ENCODE measurements around the gene POLDIP2. TPM values are rescaled to one million over a fixed set of nuclear protein-coding genes. Genes with fewer than 3 reads are reported as not detected.

Gene POLDIP2
- total RNA-seq, 1 experiment from 2014 or later = 82.7 TPM

DNA sequence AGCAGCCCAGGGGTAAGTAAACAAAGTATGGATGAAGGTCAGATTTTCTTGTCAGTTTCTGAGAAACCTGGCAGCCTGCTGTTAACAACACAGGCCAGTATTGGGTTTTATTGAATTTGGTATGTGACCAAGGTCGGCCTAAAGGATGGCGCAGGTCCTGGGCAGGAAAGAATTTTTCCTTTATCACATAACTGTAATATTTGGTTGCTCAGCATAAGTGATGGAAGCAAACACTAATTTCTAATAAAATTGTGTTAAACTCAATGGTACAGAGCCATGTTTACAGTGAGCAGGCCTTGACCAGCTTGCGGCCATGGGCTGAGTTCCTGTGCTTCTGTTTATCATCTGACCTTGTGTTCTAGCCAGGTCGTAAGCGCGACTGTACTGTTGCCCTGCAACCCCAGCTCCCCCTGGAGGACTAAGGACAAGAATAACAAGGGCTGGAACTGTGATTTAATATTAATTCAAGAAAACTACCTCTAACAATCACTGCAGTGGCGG, 10.5 kb downstream of the POLDIP2 start:
- CTCF ChIA-PET = interaction anchor here (1.0 to 2.0 kb wide), 4 partner anchors 11 to 95 kb away, joined by 3 to 9 read pairs (median 6); partner anchors contain the start of genes POLDIP2 and TNFAIP1
- Mint-ChIP-seq H3K9me3 (ENCODE audit: low read depth, unreplicated experiment) (no peaks in the 10 kb centered on the region), H3K4me3 (ENCODE audit: low read depth, unreplicated experiment) (no peak overlapping the region), H3K27ac (ENCODE audit: unreplicated experiment) (peak overlapping the region; percentile 82), H3K36me3 (ENCODE audit: insufficient read depth, unreplicated experiment) (peaks cover 58% of the 10 kb centered on the region), H3K4me1 (ENCODE audit: low read depth, unreplicated experiment) (peaks cover 21% of the 10 kb centered on the region), H3K27me3 (ENCODE audit: unreplicated experiment) (no peaks in the 10 kb centered on the region)
- peak; percentile 37 for DNase-seq
- TF ChIP-seq, protein P1, sequence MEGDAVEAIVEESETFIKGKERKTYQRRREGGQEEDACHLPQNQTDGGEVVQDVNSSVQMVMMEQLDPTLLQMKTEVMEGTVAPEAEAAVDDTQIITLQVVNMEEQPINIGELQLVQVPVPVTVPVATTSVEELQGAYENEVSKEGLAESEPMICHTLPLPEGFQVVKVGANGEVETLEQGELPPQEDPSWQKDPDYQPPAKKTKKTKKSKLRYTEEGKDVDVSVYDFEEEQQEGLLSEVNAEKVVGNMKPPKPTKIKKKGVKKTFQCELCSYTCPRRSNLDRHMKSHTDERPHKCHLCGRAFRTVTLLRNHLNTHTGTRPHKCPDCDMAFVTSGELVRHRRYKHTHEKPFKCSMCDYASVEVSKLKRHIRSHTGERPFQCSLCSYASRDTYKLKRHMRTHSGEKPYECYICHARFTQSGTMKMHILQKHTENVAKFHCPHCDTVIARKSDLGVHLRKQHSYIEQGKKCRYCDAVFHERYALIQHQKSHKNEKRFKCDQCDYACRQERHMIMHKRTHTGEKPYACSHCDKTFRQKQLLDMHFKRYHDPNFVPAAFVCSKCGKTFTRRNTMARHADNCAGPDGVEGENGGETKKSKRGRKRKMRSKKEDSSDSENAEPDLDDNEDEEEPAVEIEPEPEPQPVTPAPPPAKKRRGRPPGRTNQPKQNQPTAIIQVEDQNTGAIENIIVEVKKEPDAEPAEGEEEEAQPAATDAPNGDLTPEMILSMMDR (IDR thresholded peaks at IDR 0.05; ENCODE audit: unreplicated experiment) = peak; percentile 21
- intact Hi-C loops (cut with micrococcal nuclease; ENCODE audit: unreplicated experiment) = no loop called here
- TSS peak; percentile 3 for BruUV-seq (replicated peaks)

DNA sequence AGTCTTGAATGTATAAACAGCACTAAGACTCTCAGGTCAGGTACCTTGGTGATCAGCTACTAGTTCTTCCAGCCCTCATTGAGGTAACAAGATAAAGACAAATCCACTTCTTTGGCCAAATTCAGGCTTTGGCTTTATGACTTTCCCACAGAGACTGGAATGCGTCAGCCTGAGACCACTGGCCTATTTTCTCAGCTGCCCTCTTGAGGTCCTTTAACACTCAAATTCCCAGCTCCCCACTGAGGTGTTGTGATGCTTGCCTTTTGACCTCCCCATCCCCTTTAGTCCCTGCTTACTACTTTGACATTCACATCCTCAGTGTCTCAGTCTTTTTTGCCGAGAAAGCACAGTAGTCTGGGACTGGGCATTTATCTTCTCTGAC, 11.1 kb downstream of the POLDIP2 start:
- TF ChIP-seq, protein P1 (IDR thresholded peaks at IDR 0.05; ENCODE audit: unreplicated experiment) = no peak
- no peak overlapping the region for H3K27ac Mint-ChIP-seq (ENCODE audit: unreplicated experiment)
- H3K36me3 Mint-ChIP-seq (ENCODE audit: insufficient read depth, unreplicated experiment) = peaks cover 60% of the 10 kb centered on the region
- BruUV-seq (replicated peaks) = no TSS peak
- H3K27me3 Mint-ChIP-seq (ENCODE audit: unreplicated experiment) = no peaks in the 10 kb centered on the region
- H3K4me3 Mint-ChIP-seq (ENCODE audit: low read depth, unreplicated experiment) = no peak overlapping the region
- no peaks in the 10 kb centered on the region for H3K9me3 Mint-ChIP-seq (ENCODE audit: low read depth, unreplicated experiment)
- H3K4me1 Mint-ChIP-seq (ENCODE audit: low read depth, unreplicated experiment) = peaks cover 21% of the 10 kb centered on the region
- DNase-seq = no peak
- intact Hi-C loops (cut with micrococcal nuclease; ENCODE audit: unreplicated experiment) = no loop called here
- CTCF ChIA-PET = interaction anchor here (1.1 to 2.0 kb wide), 3 partner anchors 10 to 22 kb away, joined by 3 to 9 read pairs (median 8); partner anchors contain the start of genes POLDIP2 and TNFAIP1

DNA sequence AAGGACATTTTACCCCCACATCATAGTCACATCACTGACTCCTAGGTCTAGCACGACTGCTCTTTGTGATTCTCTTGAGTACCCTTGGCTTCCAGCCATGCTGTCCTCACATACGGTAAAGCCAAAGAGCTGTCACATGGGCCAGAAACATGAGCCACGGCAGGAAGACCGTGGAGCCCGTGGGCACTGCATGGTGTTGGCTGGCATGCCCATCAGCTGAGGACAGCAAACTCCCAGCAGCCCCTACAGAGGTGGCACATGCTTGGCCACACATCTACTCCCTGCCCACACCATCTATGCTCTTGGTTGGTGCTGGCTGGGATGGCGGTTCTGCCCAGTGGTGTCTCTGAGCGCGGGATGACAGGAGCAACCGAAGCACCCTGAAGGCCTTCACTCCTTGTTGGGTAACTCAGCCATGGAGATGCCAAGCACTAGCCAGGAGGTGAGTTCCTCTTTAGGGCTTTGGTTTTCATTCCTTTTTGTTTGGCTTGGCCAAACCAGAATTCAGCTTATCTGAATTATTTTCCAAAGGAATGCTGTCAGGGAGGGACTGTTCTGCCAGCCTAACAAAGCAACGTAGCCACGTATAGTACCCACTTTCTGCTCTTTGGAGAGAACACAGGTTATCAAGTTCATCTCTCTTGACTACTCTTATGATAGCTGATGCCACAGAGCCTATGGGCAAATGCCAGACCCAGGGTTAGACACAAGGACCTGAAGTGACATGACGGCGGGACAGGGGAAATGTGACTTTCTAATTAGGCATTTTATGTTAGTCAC, 11.7 kb downstream of the POLDIP2 start:
- Mint-ChIP-seq H3K4me3 (ENCODE audit: low read depth, unreplicated experiment) (no peak overlapping the region), H3K27ac (ENCODE audit: unreplicated experiment) (no peak overlapping the region), H3K9me3 (ENCODE audit: low read depth, unreplicated experiment) (no peaks in the 10 kb centered on the region), H3K27me3 (ENCODE audit: unreplicated experiment) (no peaks in the 10 kb centered on the region), H3K4me1 (ENCODE audit: low read depth, unreplicated experiment) (peaks cover 21% of the 10 kb centered on the region), H3K36me3 (ENCODE audit: insufficient read depth, unreplicated experiment) (peaks cover 59% of the 10 kb centered on the region)
- TF ChIP-seq, protein P1 (IDR thresholded peaks at IDR 0.05; ENCODE audit: unreplicated experiment) = no peak
- BruUV-seq (replicated peaks) = no TSS peak
- no peak for DNase-seq
- intact Hi-C loops (cut with micrococcal nuclease; ENCODE audit: unreplicated experiment) = no loop called here
- CTCF ChIA-PET = no interaction called here

DNA sequence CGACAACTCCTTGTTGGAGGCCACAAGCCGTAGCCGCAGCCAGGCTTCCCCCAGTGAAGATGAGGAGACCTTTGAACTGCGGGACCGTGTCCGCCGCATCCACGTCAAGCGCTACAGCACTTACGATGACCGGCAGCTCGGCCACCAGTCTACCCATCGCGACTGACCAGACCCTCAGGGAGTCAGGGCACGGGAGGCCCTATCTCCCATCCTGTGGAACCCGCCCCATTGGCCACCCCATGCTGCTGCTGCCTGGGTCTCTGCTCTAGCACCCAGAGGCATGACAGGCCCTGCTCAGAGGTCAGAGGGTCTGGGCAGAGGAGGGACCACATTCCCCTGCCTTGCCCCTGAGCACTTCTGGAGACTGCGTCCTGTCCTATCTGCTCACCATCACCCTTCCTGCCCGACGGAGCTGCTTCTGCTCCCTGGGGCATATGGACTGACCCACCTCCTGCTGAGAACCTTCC, 12.9 kb downstream of the POLDIP2 start:
- intact Hi-C loops (cut with micrococcal nuclease; ENCODE audit: unreplicated experiment) = no loop called here
- CTCF ChIA-PET = no interaction called here
- BruUV-seq (replicated peaks) = no TSS peak
- Mint-ChIP-seq H3K4me1 (ENCODE audit: low read depth, unreplicated experiment) (peaks cover 21% of the 10 kb centered on the region), H3K27me3 (ENCODE audit: unreplicated experiment) (no peaks in the 10 kb centered on the region), H3K36me3 (ENCODE audit: insufficient read depth, unreplicated experiment) (peaks cover 51% of the 10 kb centered on the region), H3K4me3 (ENCODE audit: low read depth, unreplicated experiment) (no peak overlapping the region), H3K27ac (ENCODE audit: unreplicated experiment) (no peak overlapping the region), H3K9me3 (ENCODE audit: low read depth, unreplicated experiment) (no peaks in the 10 kb centered on the region)
- TF ChIP-seq, protein P1 (IDR thresholded peaks at IDR 0.05; ENCODE audit: unreplicated experiment) = no peak
- DNase-seq = no peak

Measured in Calu3 (cell line).